ENCODE results near the gene CTNS. TPM values are rescaled to one million over a fixed set of nuclear protein-coding genes. Genes with fewer than 3 reads are reported as not detected.

The CTNS gene
- total RNA-seq = 12.8 and 13.5 TPM in 2 replicates

- no peaks in the 10 kb centered on the region for H3K27me3 Mint-ChIP-seq
- DNase-seq = peak; percentile 93
- H3K4me3 Mint-ChIP-seq = peak within 1 kb of the TSS; percentile 98
- no peaks in the 10 kb centered on the region for H3K9me3 Mint-ChIP-seq
- peaks cover 26% of the 10 kb centered on the region for H3K4me1 Mint-ChIP-seq
- TF ChIP-seq, protein P1, sequence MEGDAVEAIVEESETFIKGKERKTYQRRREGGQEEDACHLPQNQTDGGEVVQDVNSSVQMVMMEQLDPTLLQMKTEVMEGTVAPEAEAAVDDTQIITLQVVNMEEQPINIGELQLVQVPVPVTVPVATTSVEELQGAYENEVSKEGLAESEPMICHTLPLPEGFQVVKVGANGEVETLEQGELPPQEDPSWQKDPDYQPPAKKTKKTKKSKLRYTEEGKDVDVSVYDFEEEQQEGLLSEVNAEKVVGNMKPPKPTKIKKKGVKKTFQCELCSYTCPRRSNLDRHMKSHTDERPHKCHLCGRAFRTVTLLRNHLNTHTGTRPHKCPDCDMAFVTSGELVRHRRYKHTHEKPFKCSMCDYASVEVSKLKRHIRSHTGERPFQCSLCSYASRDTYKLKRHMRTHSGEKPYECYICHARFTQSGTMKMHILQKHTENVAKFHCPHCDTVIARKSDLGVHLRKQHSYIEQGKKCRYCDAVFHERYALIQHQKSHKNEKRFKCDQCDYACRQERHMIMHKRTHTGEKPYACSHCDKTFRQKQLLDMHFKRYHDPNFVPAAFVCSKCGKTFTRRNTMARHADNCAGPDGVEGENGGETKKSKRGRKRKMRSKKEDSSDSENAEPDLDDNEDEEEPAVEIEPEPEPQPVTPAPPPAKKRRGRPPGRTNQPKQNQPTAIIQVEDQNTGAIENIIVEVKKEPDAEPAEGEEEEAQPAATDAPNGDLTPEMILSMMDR (IDR thresholded peaks at IDR 0.05) = no peak
- peaks cover 17% of the 10 kb centered on the region for H3K36me3 Mint-ChIP-seq (ENCODE audit: low read depth)
- CTCF ChIA-PET = interaction anchor here (0.7 to 2.2 kb wide), 8 partner anchors 10 to 624 kb away, joined by 3 to 9 read pairs (median 3); no protein-coding TSS in a partner anchor
- peak; percentile 98 for ATAC-seq (ENCODE audit: low read depth)
- H3K27ac Mint-ChIP-seq = peak within 1 kb of the TSS; percentile 100
- POLR2A ChIA-PET = interaction anchor here (0.5 to 2.9 kb wide), 24 partner anchors 8 to 1474 kb away, joined by 3 to 22 read pairs (median 4); partner anchors contain the start of genes CYB5D2, EMC6, NCBP3 and P2RX5
- intact Hi-C loops (cut with micrococcal nuclease) = loop anchor here (1.0 to 10.0 kb wide), 10 partner anchors 10 to 1851 kb away; partner anchors contain the start of genes CYB5D2, DERL2, EMC6 and METTL16
These were observed at the start of gene CTNS, which contains the start of gene SHPK for GRCh38 chr17:3636154-3636907. TSS of gene CTNS (plus strand) at chr17:3636760. CDS start at chr17:3640207, 3,447 bp downstream. TSS of gene SHPK (minus strand) at chr17:3636250. CDS start at chr17:3636219, 31 bp downstream.

DNA sequence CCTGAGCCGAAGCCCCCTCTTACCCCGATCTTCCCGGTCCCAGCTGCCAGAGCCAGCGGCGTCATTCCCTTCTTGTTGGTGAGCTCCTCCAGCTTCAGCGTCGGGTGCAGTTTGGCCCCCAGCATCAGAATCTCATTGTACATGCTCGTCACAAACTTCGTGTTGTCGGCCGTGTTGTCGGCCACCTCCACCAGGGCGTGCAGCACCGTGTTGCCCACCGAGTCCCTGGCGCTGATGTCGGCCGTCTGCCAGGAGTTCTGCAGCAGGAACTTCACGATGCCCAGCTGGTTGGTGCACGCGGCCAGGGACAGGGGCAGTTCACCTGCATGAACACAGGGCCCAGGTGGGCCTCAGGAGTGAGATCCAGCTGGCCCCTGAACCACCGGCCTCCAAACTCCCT, 46.8 kb upstream of the CTNS start:
- Mint-ChIP-seq H3K9me3 (no peaks in the 10 kb centered on the region), H3K36me3 (ENCODE audit: low read depth) (peaks cover 32% of the 10 kb centered on the region), H3K27me3 (no peaks in the 10 kb centered on the region), H3K4me3 (no peak overlapping the region), H3K27ac (no peak overlapping the region), H3K4me1 (peaks cover 4% of the 10 kb centered on the region)
- TF ChIP-seq, protein P1 (IDR thresholded peaks at IDR 0.05) = no peak
- ATAC-seq (ENCODE audit: low read depth) (no peak), DNase-seq (no peak)
- ChIA-PET CTCF (no interaction called here), POLR2A (no interaction called here)
- intact Hi-C loops (cut with micrococcal nuclease) = no loop called here

DNA sequence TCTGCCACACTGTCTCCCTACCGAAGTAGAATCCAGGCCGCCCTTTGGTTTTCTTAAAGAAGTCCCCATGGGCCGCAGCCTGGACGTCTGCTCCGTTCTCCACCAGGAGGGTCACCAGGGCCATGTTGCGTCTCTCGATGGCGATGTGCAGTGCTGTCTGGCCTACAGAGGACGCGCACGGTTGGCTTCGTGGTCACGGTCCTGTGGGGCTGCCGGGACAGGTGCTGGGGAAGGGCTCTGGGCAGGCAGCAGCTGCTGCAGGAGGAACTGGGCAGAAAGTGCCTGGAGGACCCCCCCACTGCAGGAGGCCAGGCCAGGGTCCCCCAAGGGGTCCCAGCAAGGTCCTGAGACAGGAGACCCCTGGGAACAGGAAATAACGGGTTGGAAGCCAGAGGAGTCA, 46.3 kb upstream of the CTNS start:
- TF ChIP-seq, protein P1 (IDR thresholded peaks at IDR 0.05) = no peak
- Mint-ChIP-seq H3K9me3 (no peaks in the 10 kb centered on the region), H3K4me1 (peaks cover 4% of the 10 kb centered on the region), H3K27me3 (no peaks in the 10 kb centered on the region), H3K4me3 (no peak overlapping the region), H3K27ac (no peak overlapping the region), H3K36me3 (ENCODE audit: low read depth) (peaks cover 31% of the 10 kb centered on the region)
- POLR2A ChIA-PET = no interaction called here
- peak; percentile 40 for ATAC-seq (ENCODE audit: low read depth)
- CTCF ChIA-PET = no interaction called here
- DNase-seq = no peak
- intact Hi-C loops (cut with micrococcal nuclease) = no loop called here

GRCh38 chr17:3590768-3591167, 45.8 kb upstream of the CTNS start:
- DNase-seq (no peak), ATAC-seq (ENCODE audit: low read depth) (no peak)
- ChIA-PET POLR2A (no interaction called here), CTCF (no interaction called here)
- H3K9me3 Mint-ChIP-seq = no peaks in the 10 kb centered on the region
- H3K27me3 Mint-ChIP-seq = no peaks in the 10 kb centered on the region
- H3K36me3 Mint-ChIP-seq (ENCODE audit: low read depth) = peaks cover 29% of the 10 kb centered on the region
- H3K27ac Mint-ChIP-seq = no peak overlapping the region
- intact Hi-C loops (cut with micrococcal nuclease) = no loop called here
- H3K4me3 Mint-ChIP-seq = no peak overlapping the region
- peaks cover 4% of the 10 kb centered on the region for H3K4me1 Mint-ChIP-seq
- TF ChIP-seq, protein P1 (IDR thresholded peaks at IDR 0.05) = no peak

DNA sequence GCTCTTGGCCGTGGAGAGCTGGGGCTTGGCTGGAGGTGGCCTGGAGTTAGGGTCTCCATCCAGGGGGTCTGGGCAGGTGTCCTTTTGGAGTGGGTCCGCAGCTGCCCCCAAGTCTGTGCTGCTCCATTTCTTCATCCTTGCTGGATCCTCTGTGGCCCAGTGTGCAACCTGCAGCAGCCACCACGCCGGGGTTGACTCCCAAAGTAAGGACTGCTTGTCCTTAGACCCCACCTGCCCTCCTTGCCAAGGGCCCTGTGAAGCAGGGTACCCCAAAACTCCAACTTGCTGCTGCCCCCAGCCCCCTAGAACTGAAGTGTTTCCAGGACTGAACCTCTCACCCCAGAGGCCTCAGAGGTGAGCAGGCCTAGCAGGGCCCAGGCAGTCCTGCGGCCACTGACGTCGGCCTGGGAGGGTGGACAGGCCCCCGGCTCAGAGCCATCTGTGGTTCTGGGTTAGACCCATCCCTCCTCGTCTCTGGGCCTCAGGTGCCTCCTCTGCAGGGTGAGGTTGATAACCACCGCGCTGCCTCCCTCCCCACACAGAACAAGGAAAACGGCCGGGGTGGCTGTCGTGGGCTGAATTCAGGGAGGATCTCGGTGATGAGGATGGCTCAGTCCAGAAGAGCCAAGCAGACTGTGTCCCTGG, 44.2 kb upstream of the CTNS start:
- intact Hi-C loops (cut with micrococcal nuclease) = no loop called here
- Mint-ChIP-seq H3K4me3 (no peak overlapping the region), H3K27ac (no peak overlapping the region), H3K9me3 (no peaks in the 10 kb centered on the region), H3K27me3 (no peaks in the 10 kb centered on the region), H3K36me3 (ENCODE audit: low read depth) (peaks cover 23% of the 10 kb centered on the region), H3K4me1 (peaks cover 4% of the 10 kb centered on the region)
- TF ChIP-seq, protein P1 (IDR thresholded peaks at IDR 0.05) = no peak
- no peak for ATAC-seq (ENCODE audit: low read depth)
- CTCF ChIA-PET = no interaction called here
- DNase-seq = no peak
- POLR2A ChIA-PET = no interaction called here
